GM23338 (cell line): ENCODE measurements around the gene MEGF10.

Source experiments
- CREB1 ChIP-seq: fragments of 250-450 bp; sonication (Bioruptor Pico); IDR thresholded peaks from 2 replicates; pipeline ENCODE4 v1.5.0; 2020; ENCODE audit warnings: low read depth, mild to moderate bottlenecking, moderate library complexity
- EZH2 ChIP-seq: fragments of 200-600 bp; sonication (generic); IDR thresholded peaks from one replicate; pipeline ENCODE4 v1.8.0; 2017; ENCODE audit warnings: antibody characterized with exemption, mild to moderate bottlenecking, low read depth; ENCODE audit not compliant: unreplicated experiment
- EZH2phosphoT487 ChIP-seq: fragments of 200-600 bp; sonication (generic); IDR thresholded peaks from one replicate; pipeline ENCODE4 v1.8.1; 2018; ENCODE audit warnings: antibody characterized with exemption; ENCODE audit not compliant: unreplicated experiment
- JUNB ChIP-seq: IDR thresholded peaks from one replicate; pipeline ENCODE4 v1.6.1; 2016; ENCODE audit warnings: antibody characterized with exemption; ENCODE audit not compliant: unreplicated experiment
- POLR2AphosphoS5 ChIP-seq: IDR thresholded peaks from 2 replicates; pipeline ENCODE4 v1.6.1; 2016; ENCODE audit warnings: antibody characterized with exemption, low read depth
- STAT1 ChIP-seq: IDR thresholded peaks from one replicate; pipeline ENCODE4 v1.6.1; 2016; ENCODE audit warnings: antibody characterized with exemption; ENCODE audit not compliant: unreplicated experiment
- ZNF114 ChIP-seq: fragments of 250-450 bp; sonication (Bioruptor Pico); IDR thresholded peaks from 2 replicates; pipeline ENCODE4 v1.5.0; 2020; ENCODE audit warnings: mild to moderate bottlenecking, moderate library complexity
- ZNF331 ChIP-seq: fragments of 250-450 bp; sonication (Bioruptor Pico); IDR thresholded peaks from 2 replicates; pipeline ENCODE4 v1.5.0; 2020; ENCODE audit warnings: low read depth, mild to moderate bottlenecking, moderate library complexity
- TF ChIP-seq, protein P1 (sequence below), 2 experiments: fragments of 200-600 bp in 1 of 2; sonication (generic) in 1 of 2; conservative IDR thresholded peaks; 2 replicates each; pipeline versions ENCODE4 v1.5.1 to v1.6.1; 2016 to 2017; ENCODE audit warnings: antibody characterized with exemption in 2 of 2, low read depth in 2 of 2, mild to moderate bottlenecking in 2 of 2, moderate library complexity in 1 of 2
- TF ChIP-seq, protein P2 (sequence below): IDR thresholded peaks from one replicate; pipeline ENCODE4 v1.6.1; 2018; ENCODE audit warnings: antibody characterized with exemption; ENCODE audit not compliant: unreplicated experiment

DNA sequence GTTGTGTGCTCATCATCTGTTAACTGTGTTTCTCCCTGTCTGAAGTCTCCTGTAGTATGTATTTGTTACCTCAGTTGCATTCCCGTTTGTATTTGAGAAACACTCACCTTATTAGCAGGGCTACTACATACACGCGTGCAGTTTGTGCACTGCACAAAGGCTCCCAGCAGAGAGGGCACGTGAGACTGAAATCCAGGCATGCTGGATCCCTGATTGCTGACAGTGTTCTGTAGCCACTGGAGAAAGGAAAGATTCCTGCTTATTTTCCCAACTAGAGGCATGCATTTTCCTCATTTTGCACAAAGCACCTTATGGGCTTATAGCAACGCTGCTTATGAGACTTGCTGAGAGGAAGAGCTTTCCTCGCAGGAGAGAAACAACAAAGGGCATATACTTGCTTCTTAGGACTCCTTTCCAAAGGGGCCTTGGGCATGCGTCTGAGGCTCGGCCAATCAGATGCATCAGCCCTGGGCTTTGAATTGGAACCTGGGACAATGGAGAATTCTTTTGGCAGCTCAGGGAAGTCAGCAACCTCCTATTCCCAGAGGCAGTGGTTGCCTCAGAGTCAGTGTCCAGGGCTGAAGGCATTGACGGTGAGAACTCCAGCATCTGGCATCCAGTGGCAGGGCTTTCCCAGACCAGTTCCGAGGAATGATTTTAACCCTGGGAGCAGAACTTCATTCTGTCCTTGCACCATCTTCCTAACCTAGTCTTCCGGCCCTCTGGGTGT lies 9.9 kb upstream of the MEGF10 start:
- TF ChIP-seq, protein P1, sequence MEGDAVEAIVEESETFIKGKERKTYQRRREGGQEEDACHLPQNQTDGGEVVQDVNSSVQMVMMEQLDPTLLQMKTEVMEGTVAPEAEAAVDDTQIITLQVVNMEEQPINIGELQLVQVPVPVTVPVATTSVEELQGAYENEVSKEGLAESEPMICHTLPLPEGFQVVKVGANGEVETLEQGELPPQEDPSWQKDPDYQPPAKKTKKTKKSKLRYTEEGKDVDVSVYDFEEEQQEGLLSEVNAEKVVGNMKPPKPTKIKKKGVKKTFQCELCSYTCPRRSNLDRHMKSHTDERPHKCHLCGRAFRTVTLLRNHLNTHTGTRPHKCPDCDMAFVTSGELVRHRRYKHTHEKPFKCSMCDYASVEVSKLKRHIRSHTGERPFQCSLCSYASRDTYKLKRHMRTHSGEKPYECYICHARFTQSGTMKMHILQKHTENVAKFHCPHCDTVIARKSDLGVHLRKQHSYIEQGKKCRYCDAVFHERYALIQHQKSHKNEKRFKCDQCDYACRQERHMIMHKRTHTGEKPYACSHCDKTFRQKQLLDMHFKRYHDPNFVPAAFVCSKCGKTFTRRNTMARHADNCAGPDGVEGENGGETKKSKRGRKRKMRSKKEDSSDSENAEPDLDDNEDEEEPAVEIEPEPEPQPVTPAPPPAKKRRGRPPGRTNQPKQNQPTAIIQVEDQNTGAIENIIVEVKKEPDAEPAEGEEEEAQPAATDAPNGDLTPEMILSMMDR (conservative IDR thresholded peaks at IDR 0.05; ENCODE audit: low read depth in 2 of 2), result 0 out of 4 replicates have a peak, but pooled peaks of 1 of the 2 experiments have one; percentile 4
- no peak for TF ChIP-seq POLR2AphosphoS5
- TF ChIP-seq, protein P2, sequence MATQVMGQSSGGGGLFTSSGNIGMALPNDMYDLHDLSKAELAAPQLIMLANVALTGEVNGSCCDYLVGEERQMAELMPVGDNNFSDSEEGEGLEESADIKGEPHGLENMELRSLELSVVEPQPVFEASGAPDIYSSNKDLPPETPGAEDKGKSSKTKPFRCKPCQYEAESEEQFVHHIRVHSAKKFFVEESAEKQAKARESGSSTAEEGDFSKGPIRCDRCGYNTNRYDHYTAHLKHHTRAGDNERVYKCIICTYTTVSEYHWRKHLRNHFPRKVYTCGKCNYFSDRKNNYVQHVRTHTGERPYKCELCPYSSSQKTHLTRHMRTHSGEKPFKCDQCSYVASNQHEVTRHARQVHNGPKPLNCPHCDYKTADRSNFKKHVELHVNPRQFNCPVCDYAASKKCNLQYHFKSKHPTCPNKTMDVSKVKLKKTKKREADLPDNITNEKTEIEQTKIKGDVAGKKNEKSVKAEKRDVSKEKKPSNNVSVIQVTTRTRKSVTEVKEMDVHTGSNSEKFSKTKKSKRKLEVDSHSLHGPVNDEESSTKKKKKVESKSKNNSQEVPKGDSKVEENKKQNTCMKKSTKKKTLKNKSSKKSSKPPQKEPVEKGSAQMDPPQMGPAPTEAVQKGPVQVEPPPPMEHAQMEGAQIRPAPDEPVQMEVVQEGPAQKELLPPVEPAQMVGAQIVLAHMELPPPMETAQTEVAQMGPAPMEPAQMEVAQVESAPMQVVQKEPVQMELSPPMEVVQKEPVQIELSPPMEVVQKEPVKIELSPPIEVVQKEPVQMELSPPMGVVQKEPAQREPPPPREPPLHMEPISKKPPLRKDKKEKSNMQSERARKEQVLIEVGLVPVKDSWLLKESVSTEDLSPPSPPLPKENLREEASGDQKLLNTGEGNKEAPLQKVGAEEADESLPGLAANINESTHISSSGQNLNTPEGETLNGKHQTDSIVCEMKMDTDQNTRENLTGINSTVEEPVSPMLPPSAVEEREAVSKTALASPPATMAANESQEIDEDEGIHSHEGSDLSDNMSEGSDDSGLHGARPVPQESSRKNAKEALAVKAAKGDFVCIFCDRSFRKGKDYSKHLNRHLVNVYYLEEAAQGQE, result no peak
- no peak for TF ChIP-seq EZH2
- no peak for TF ChIP-seq CREB1
- TF ChIP-seq JUNB, result no peak
- no peak for TF ChIP-seq EZH2phosphoT487
- TF ChIP-seq ZNF114 (CRISPR knock-in tag), result no peak
- TF ChIP-seq STAT1, result no peak
- no peak for TF ChIP-seq ZNF331 (CRISPR knock-in tag)
